Activated CD4-positive, alpha-beta T cell treated with anti-CD3 and anti-CD28 coated beads, Interleukin-2, amount 50 U/mL, for 16 hours (primary cell): ENCODE results near the gene ARMC7.
"Not testable (repeated sequence)": the region's sequence is repeated elsewhere in the genome, so short reads cannot be mapped to it uniquely, and the experiment has no call there.

ENCODE experiments used
- DNase-seq: peaks from one replicate; pipeline ENCODE4 v3.0.0-alpha.2; 2020

The ARMC7 gene

GRCh38 chr17:75130632-75131277 is 21.0 kb downstream of the ARMC7 start:
- peak; percentile 58 for DNase-seq

- DNase-seq: peak; percentile 82
Observed at GRCh38 chr17:75131278-75132017, 21.7 kb downstream of the ARMC7 start, which contains the start of gene NT5C. Gene NT5C, minus strand, starts transcription at chr17:75131742. Its CDS starts 35 bp downstream, at chr17:75131707.

DNA sequence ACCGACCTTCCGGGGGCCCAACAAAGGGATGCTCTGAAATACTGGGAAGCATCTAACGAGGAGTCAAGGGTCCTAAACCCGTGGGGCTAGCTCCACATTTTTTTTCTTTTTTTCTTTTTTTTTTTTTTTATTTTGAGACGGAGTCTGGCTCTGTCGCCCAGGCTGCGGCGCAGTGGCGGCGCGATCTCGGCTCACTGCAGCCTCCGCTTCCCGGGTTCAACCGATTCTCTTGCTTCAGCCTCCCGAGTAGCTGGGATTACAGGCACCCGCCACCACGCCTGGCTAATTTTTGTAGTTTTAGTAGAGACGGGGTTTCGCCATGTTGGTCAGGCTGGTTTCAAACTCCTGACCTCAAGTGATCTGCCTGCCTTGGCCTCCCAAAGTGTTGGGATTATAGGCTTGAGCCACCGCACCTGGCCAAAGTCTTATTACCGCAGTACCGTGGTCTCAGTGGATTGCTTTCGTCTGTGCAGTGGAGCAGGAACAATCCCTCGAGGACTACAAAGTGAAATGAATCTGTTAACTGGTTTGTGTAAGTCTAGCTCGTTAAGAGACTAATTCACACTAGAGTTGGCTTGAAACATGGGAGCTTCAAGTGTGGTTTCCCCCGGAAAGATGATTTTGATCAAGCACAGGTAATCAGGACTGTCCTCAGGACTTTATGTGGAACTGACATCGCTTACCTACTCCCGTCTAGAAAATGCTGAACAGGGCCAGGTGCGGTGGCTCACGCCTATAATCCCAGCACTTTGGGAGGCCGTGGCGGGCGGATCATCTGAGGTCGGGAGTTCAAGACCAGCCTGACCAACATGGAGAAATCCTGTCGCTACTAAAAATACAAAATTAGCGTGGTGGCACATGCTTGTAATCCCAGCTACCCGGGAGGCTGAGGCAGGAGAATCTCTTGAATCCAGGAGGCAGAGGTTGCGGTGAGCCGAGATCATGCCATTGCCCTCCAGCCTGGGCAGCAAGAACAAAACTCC is 22.5 kb downstream of the ARMC7 start:
- not testable (repeated sequence) for DNase-seq

GRCh38 chr17:75133001-75133400 is 23.2 kb downstream of the ARMC7 start:
- DNase-seq: no peak

GRCh38 chr17:75133607-75134347 is 24.0 kb downstream of the ARMC7 start:
- not testable (repeated sequence) for DNase-seq

GRCh38 chr17:75135452-75135851 is 25.7 kb downstream of the ARMC7 start:
- no peak for DNase-seq

GRCh38 chr17:75135946-75136345 is 26.2 kb downstream of the ARMC7 start:
- no peak for DNase-seq

DNA sequence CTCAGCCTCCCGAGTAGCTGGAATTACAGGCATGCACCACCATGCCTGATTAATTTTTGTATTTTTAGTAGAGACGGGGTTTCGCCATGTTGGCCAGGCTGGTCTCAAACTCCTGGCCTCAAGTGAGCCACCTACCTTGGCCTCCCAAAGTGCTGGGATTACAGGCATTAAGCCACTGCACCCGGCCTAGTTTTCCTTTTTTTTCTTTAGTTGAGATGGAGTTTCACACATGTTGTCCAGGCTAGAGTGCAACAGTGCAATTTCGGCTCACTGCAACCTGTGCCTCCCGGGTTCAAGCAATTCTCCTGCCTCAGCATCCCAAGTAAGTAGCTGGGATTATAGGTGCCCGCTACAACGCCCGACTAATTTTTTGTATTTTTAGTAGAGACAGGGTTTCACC is 28.0 kb downstream of the ARMC7 start:
- DNase-seq: not testable (repeated sequence)

GRCh38 chr17:75138519-75138918 is 28.8 kb downstream of the ARMC7 start:
- no peak for DNase-seq

GRCh38 chr17:75142236-75142971 is 32.6 kb downstream of the ARMC7 start:
- DNase-seq: no peak

DNA sequence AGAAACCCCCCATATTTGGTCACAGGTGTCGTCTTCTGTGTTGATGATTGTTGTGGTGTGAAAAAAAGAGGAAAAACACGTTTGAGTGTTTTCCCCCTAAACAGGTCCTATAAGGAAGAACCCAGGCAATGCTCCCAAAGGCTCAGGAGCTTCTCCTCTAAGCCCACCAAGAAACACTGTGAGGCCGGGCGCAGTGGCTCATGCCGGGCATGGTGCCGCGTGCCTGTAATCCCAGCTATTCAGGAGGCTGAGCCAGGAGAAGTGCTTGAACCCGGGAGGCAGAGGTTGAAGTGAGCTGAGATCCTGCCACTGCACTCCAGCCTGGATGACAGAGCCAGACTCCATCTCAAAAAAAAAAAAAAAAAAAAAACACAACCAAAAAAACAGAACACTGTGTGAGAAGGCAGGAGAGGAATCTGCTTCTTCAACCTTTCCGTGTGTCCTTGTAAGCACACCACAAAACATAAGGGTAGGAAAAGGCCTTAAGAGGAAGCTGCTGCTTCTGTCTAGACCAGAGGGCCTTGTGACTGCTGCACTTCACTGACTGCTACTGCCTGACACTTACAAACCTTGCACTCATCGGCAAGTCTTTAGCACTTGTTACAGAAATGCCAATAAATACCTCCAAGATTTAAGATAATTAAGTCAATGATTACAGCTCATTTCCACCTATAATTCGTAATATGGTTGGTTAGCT is 35.2 kb downstream of the ARMC7 start:
- DNase-seq: no peak

- no peak for DNase-seq
Observed at GRCh38 chr17:75146592-75146991, 36.8 kb downstream of the ARMC7 start.

GRCh38 chr17:75147878-75148546 is 38.2 kb downstream of the ARMC7 start:
- DNase-seq: no peak

DNA sequence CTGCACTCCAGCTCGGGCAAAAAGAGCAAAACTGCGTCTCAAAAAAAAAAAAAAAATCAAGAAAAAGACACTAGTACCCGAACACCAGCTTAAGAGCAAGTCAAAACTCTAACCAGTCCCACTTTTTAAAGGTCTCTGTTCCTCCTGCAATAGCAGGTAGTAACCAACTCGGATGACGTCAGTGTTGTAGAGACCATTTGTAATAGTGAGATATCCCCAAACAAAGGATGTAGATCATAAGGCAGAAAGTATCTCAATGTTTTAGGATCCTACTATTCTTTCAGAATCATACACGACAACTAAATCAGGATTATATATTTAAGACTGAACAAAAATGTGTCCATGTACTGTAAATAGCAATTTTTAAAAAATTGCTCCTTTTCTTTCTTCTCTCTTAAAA is 42.2 kb downstream of the ARMC7 start:
- DNase-seq: no peak

GRCh38 chr17:75152523-75152921 is 42.8 kb downstream of the ARMC7 start:
- no peak for DNase-seq

DNA sequence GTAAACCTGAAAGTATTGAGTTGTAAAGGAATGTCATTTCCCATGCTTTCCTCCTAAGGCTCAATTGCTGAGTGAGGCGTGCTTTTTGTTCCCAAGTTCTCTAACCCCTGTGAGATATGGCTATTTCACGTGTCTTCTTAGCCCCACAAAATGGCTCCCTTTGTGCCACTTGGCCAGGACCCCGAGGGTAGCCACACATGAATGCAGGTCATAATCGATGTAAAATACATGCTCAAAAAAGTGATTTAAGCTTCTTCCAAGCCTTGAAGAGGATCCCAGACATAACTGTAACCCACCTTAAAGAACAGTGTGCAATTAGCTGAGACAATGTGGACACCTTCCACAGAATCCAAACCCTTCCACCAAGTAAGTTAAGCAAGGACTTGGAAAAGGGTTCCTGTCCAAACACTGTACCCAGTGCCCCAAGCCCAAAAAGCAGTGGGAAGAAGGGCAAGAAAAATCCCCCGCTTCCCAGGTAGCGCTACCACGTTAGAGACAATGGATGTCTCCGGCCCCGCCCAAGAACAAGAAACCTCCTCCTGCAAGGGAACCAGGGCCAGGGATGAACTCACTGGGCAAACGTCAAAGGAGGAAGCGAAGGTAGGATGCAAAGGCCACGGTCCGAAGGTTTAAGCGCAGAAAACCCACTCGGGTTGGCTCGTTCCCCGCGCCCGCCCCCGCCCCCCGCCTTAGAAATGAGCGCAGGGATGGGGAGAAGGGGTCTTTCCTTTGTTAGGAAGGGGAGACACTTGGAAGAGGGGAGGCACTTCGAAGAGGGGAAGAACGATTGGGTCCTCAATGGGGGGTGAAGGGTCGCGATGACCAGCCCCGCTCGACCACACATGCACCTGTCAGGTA is 43.4 kb downstream of the ARMC7 start:
- DNase-seq: peak; percentile 51

DNA sequence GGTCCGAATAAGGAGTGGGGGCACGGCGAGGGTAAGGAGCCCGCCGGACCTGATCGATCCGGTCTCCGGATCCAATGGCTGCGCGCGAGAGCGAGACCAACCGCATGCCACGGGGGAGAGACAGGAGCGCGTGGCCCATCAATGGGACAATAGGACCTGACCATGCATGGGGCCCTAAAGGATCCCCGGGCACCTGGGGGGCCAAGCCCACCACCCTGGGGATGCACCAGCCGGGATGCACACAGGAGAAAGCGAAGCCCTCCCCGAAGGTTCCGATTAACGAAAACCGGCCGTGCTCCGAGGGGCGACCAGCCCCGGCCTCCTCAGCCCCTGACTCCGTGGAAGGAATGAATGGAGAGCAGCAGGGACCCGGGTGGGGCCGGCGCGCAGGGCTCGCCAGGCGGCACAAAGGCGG is 44.0 kb downstream of the ARMC7 start:
- DNase-seq: peak; percentile 35

DNA sequence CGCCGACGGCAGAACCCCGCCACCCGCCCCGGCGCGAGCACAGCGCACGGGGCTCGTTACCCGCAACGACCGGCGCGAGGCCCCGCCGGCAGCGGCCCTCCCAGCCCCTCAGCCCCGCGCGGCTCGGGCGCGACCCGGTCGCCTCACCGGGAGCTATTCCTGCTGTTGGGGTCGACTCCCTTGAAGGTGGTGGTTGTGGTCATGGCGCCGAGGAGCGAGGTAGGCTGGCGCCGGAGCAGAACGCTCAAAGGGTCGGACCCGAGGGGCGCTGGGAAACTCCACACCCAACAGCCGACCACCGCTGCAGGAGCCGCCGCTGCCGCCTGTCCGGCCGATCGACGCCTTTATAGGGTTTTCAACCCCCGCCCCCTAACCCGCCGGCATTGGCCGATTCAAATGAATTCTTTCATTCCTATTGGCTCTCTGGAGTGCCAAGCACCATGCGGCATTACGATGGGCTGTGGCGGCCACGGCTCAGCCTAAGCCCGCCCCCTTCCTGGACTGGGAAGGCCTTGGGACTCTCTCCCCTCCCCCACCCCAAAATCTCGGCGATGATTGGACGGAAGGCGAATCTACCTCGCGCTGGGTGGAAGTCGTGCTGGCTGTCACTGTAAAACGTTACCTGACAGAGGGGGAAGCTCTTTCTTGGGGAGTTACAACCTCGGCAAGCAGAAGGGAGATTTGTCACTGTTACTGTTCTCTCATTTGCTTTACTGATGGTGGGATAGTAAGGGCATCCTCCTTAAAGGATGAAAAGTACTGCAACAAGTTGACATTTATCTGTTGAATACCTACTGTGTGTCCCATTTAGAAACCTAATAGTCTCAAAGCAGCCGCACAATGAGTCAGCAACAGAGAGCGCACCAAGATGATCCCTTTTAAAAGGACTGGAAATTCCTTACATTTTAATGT is 44.7 kb downstream of the ARMC7 start, which contains the start of gene JPT1:
TSS of gene JPT1 (minus strand) at position 318 of the 912 bp plus-strand sequence. CDS start at position 203, 115 bp downstream.
- DNase-seq: peak; percentile 100
